ENCODE data around the gene CREB3L2.

DNA sequence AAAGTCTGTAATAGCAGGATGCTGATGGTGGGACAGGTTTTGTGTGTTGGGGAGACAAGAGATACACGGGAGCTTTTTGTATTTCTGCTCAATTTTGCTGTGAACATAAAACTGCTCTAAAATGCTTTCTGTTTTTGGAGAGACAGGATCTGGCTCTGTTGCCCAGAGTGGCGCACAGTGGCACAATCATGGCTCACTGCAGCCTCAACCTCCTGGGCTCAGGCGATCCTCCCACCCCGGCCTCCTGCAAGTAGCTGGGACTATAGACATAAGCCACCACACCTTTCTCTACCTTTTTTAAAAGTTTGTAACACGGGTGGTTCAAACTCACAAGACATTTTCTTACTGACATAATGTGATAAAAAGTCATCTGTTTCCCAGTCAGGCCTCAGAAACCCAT is 14.3 kb downstream of the CREB3L2 start:
- TF ChIP-seq, protein P1, sequence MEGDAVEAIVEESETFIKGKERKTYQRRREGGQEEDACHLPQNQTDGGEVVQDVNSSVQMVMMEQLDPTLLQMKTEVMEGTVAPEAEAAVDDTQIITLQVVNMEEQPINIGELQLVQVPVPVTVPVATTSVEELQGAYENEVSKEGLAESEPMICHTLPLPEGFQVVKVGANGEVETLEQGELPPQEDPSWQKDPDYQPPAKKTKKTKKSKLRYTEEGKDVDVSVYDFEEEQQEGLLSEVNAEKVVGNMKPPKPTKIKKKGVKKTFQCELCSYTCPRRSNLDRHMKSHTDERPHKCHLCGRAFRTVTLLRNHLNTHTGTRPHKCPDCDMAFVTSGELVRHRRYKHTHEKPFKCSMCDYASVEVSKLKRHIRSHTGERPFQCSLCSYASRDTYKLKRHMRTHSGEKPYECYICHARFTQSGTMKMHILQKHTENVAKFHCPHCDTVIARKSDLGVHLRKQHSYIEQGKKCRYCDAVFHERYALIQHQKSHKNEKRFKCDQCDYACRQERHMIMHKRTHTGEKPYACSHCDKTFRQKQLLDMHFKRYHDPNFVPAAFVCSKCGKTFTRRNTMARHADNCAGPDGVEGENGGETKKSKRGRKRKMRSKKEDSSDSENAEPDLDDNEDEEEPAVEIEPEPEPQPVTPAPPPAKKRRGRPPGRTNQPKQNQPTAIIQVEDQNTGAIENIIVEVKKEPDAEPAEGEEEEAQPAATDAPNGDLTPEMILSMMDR (IDR thresholded peaks at IDR 0.05): no peak
- TF ChIP-seq POLR2A (IDR thresholded peaks at IDR 0.05): no peak

Measured in adrenal gland (tissue), 5 donors.